GM19395 (cell line): ENCODE measurements around the gene LBR.
A peak's percentile ranks its signal among the peaks of the same experiment; 100 is the strongest.

Experiments
- ATAC-seq: cut with Tn5 transposase; IDR thresholded peaks from one replicate; pipeline ENCODE4 v1.9.1; 2021; ENCODE audit warnings: mild to moderate bottlenecking, moderate library complexity; ENCODE audit not compliant: unreplicated experiment

The LBR gene

GRCh38 chr1:225446981-225447615 lies 19.3 kb upstream of the LBR start:
- ATAC-seq: no peak

- no peak for ATAC-seq
Observed at GRCh38 chr1:225446595-225446960, 18.7 kb upstream of the LBR start.

GRCh38 chr1:225445639-225446594 lies 18.1 kb upstream of the LBR start:
- no peak for ATAC-seq

GRCh38 chr1:225442123-225442505 lies 14.3 kb upstream of the LBR start:
- no peak for ATAC-seq

GRCh38 chr1:225441314-225442122 lies 13.7 kb upstream of the LBR start:
- ATAC-seq: peak; percentile 58

GRCh38 chr1:225440380-225441221 lies 12.8 kb upstream of the LBR start:
- no peak for ATAC-seq

GRCh38 chr1:225437710-225438437 lies 10.0 kb upstream of the LBR start:
- ATAC-seq: no peak

- ATAC-seq: peak; percentile 70
Observed at GRCh38 chr1:225435957-225436392, 8.1 kb upstream of the LBR start.

GRCh38 chr1:225435487-225435886 lies 7.6 kb upstream of the LBR start:
- peak; percentile 35 for ATAC-seq

GRCh38 chr1:225435076-225435475 lies 7.2 kb upstream of the LBR start:
- ATAC-seq: no peak

- ATAC-seq: no peak
Observed at GRCh38 chr1:225434046-225434445, 6.2 kb upstream of the LBR start.

GRCh38 chr1:225431081-225431863 lies 3.4 kb upstream of the LBR start:
- ATAC-seq: no peak

GRCh38 chr1:225430301-225430700 lies 2.5 kb upstream of the LBR start:
- no peak for ATAC-seq

GRCh38 chr1:225428881-225429455 lies 1.1 kb upstream of the LBR start:
- ATAC-seq: peak; percentile 7

GRCh38 chr1:225428068-225428880 lies 436 bp upstream of the LBR start:
- ATAC-seq: peak; percentile 88

GRCh38 chr1:225426395-225427234 lies 1.2 kb downstream of the LBR start:
- no peak for ATAC-seq

GRCh38 chr1:225425201-225425786 lies 2.5 kb downstream of the LBR start:
- no peak for ATAC-seq
